Neural cell (in vitro differentiated cells): Measurements from ENCODE around the gene WDR31. TPM values are rescaled to one million over a fixed set of nuclear protein-coding genes. Genes with fewer than 3 reads are reported as not detected.

ENCODE experiments used
- H2AFZ ChIP-seq: fragments of 200-600, 300-800 bp; sonication (generic), shearing (Covaris generic); 2 replicates; pipeline ENCODE4 v1.6.0; 2014; ENCODE audit warnings: low read depth, mild to moderate bottlenecking, antibody characterized with exemption, low read length, moderate library complexity
- H3F3A ChIP-seq: fragments of 200-600 bp; shearing (Covaris generic); 2 replicates; pipeline ENCODE4 v1.6.1; 2016; ENCODE audit warnings: mild to moderate bottlenecking, moderate library complexity, mixed read lengths, antibody characterized with exemption, low read length; ENCODE audit not compliant: insufficient read depth, poor library complexity, severe bottlenecking
- H3K27ac ChIP-seq: fragments of 200-600, 300-800 bp; sonication (generic), shearing (Covaris generic); 2 replicates; pipeline ENCODE4 v1.5.1; 2014; ENCODE audit warnings: mild to moderate bottlenecking, low read length, moderate library complexity
- H3K27me3 ChIP-seq: fragments of 300-800, 200-600 bp; sonication (generic), shearing (Covaris generic); 2 replicates; pipeline ENCODE4 v1.6.0; 2014; ENCODE audit warnings: mild to moderate bottlenecking, low read depth, low read length, moderate library complexity; ENCODE audit not compliant: insufficient read depth
- H3K36me3 ChIP-seq: fragments of 300-800, 200-600 bp; sonication (generic), shearing (Covaris generic); 2 replicates; pipeline ENCODE4 v1.5.1; 2014; ENCODE audit warnings: mild to moderate bottlenecking, antibody characterized with exemption, low read length, moderate library complexity; ENCODE audit not compliant: insufficient read depth
- H3K4me2 ChIP-seq: fragments of 300-800, 200-600 bp; sonication (generic), shearing (Covaris generic); 2 replicates; pipeline ENCODE4 v1.6.0; 2014; ENCODE audit warnings: mild to moderate bottlenecking, low read length
- H3K4me3 ChIP-seq: fragments of 300-800, 200-600 bp; sonication (generic), shearing (Covaris generic); 2 replicates; pipeline ENCODE4 v1.5.1; 2014; ENCODE audit warnings: mild to moderate bottlenecking, low read length, moderate library complexity
- H3K79me2 ChIP-seq: fragments of 200-600 bp; shearing (Covaris generic); replicated peaks from 2 replicates; pipeline ENCODE4 v1.6.0; 2014; ENCODE audit warnings: mild to moderate bottlenecking, low read length, moderate library complexity; ENCODE audit not compliant: insufficient read depth
- H3K9ac ChIP-seq: fragments of 300-800, 200-600 bp; sonication (generic), shearing (Covaris generic); 2 replicates; pipeline ENCODE4 v1.6.1; 2016; ENCODE audit warnings: mild to moderate bottlenecking, low read length, mixed read lengths
- H3K9me2 ChIP-seq: fragments of 200-600 bp; shearing (Covaris generic); 2 replicates; pipeline ENCODE4 v1.6.1; 2016; ENCODE audit warnings: mild to moderate bottlenecking, low read length, mixed read lengths; ENCODE audit not compliant: insufficient read depth
- H3K9me3 ChIP-seq: fragments of 200-600, 300-800 bp; sonication (generic), shearing (Covaris generic); 2 replicates; pipeline ENCODE4 v1.6.1; 2016; ENCODE audit warnings: mild to moderate bottlenecking, mixed run types, low read length, moderate library complexity, mixed read lengths
- H4K20me1 ChIP-seq: fragments of 200-600 bp; shearing (Covaris generic); 2 replicates; pipeline ENCODE4 v1.6.1; 2016; ENCODE audit warnings: mild to moderate bottlenecking, mixed run types; ENCODE audit not compliant: insufficient read depth
- EP300 ChIP-seq: fragments of 450-650 bp; conservative IDR thresholded peaks from 2 replicates; pipeline ENCODE4 v1.6.1; 2014; ENCODE audit warnings: antibody characterized with exemption, mild to moderate bottlenecking, moderate library complexity; ENCODE audit not compliant: poor library complexity, severe bottlenecking
- EZH2 ChIP-seq: fragments of 200-600, 300-800 bp; shearing (Covaris generic), sonication (generic); IDR thresholded peaks from 2 replicates; pipeline ENCODE4 v1.6.1; 2014; ENCODE audit warnings: antibody characterized with exemption, low read length, borderline replicate concordance, mild to moderate bottlenecking; ENCODE audit not compliant: insufficient read depth, poor library complexity, severe bottlenecking
- MXI1 ChIP-seq: fragments of 450-650 bp; conservative IDR thresholded peaks from 2 replicates; pipeline ENCODE4 v1.6.1; 2014; ENCODE audit warnings: antibody characterized with exemption, mild to moderate bottlenecking; ENCODE audit not compliant: poor library complexity, severe bottlenecking
- POLR2AphosphoS5 ChIP-seq: IDR thresholded peaks from 2 replicates; pipeline ENCODE4 v1.6.1; 2012
- RAD21 ChIP-seq: fragments of 450-650 bp; conservative IDR thresholded peaks from 2 replicates; pipeline ENCODE4 v1.6.1; 2014; ENCODE audit warnings: antibody characterized with exemption, mild to moderate bottlenecking, moderate library complexity
- SMC3 ChIP-seq: fragments of 450-650 bp; conservative IDR thresholded peaks from 2 replicates; pipeline ENCODE4 v1.6.1; 2014; ENCODE audit warnings: antibody characterized with exemption, mild to moderate bottlenecking, moderate library complexity; ENCODE audit not compliant: poor library complexity
- TAF1 ChIP-seq: IDR thresholded peaks from 2 replicates; pipeline ENCODE4 v1.6.1; 2012; ENCODE audit warnings: low read depth
- polyA plus RNA-seq: library from polyadenylated mRNA; depleted of rRNA; stranded (reverse); fragments of >200 nt; gene quantifications from 2 replicates; pipeline ENCODE4 v1.2.3, GENCODE V29; 2014
- TF ChIP-seq, protein P1 (sequence below): IDR thresholded peaks from 2 replicates; pipeline ENCODE4 v1.6.1; 2012; ENCODE audit warnings: borderline replicate concordance
- TF ChIP-seq, protein P2 (sequence below): fragments of 450-650 bp; IDR thresholded peaks from 2 replicates; pipeline ENCODE4 v1.5.1; 2014; ENCODE audit warnings: antibody characterized with exemption, mild to moderate bottlenecking, moderate library complexity; ENCODE audit not compliant: poor library complexity, severe bottlenecking

Gene WDR31
- polyA plus RNA-seq, 1 donor from 2014 or later: 0.59 TPM

GRCh38 chr9:113289091-113289490, 51.0 kb downstream of the WDR31 start:
- TF ChIP-seq, protein P1, sequence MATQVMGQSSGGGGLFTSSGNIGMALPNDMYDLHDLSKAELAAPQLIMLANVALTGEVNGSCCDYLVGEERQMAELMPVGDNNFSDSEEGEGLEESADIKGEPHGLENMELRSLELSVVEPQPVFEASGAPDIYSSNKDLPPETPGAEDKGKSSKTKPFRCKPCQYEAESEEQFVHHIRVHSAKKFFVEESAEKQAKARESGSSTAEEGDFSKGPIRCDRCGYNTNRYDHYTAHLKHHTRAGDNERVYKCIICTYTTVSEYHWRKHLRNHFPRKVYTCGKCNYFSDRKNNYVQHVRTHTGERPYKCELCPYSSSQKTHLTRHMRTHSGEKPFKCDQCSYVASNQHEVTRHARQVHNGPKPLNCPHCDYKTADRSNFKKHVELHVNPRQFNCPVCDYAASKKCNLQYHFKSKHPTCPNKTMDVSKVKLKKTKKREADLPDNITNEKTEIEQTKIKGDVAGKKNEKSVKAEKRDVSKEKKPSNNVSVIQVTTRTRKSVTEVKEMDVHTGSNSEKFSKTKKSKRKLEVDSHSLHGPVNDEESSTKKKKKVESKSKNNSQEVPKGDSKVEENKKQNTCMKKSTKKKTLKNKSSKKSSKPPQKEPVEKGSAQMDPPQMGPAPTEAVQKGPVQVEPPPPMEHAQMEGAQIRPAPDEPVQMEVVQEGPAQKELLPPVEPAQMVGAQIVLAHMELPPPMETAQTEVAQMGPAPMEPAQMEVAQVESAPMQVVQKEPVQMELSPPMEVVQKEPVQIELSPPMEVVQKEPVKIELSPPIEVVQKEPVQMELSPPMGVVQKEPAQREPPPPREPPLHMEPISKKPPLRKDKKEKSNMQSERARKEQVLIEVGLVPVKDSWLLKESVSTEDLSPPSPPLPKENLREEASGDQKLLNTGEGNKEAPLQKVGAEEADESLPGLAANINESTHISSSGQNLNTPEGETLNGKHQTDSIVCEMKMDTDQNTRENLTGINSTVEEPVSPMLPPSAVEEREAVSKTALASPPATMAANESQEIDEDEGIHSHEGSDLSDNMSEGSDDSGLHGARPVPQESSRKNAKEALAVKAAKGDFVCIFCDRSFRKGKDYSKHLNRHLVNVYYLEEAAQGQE: no peak
- no peak for TF ChIP-seq EZH2
- TF ChIP-seq POLR2AphosphoS5: no peak
- TF ChIP-seq MXI1: no peak
- no peak for TF ChIP-seq RAD21
- TF ChIP-seq SMC3: no peak
- TF ChIP-seq, protein P2, sequence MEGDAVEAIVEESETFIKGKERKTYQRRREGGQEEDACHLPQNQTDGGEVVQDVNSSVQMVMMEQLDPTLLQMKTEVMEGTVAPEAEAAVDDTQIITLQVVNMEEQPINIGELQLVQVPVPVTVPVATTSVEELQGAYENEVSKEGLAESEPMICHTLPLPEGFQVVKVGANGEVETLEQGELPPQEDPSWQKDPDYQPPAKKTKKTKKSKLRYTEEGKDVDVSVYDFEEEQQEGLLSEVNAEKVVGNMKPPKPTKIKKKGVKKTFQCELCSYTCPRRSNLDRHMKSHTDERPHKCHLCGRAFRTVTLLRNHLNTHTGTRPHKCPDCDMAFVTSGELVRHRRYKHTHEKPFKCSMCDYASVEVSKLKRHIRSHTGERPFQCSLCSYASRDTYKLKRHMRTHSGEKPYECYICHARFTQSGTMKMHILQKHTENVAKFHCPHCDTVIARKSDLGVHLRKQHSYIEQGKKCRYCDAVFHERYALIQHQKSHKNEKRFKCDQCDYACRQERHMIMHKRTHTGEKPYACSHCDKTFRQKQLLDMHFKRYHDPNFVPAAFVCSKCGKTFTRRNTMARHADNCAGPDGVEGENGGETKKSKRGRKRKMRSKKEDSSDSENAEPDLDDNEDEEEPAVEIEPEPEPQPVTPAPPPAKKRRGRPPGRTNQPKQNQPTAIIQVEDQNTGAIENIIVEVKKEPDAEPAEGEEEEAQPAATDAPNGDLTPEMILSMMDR: no peak
- no peak for TF ChIP-seq TAF1
- no peak for TF ChIP-seq EP300
- Histone ChIP-seq H2AFZ (no peak overlapping the region), H3K36me3 (peaks cover 23% of the 10 kb centered on the region)

DNA sequence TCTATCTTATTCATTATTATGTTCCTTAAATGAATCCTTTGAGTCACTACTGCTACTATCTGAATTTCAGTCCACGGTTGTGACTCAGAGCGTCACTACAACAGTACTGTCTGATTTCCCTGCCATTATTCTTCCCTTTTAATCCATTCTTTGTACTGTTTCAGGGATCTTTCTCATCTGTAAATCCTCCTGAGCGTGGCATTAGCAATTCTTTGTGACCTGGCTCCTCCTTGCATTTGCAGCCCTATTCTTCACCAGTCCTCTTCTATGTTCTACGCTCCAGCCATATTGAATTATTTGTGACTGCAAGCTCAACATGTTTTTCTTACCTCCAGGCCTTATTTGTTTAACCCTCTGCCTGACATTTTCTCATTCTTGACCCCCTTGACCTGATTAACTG, 58.7 kb downstream of the WDR31 start:
- Histone ChIP-seq H3K36me3 (peaks cover 24% of the 10 kb centered on the region), H2AFZ (no peak overlapping the region), H3K9me3 (no peaks in the 10 kb centered on the region), H3F3A (no peaks in the 10 kb centered on the region), H3K4me2 (no peak overlapping the region), H3K9me2 (no peaks in the 10 kb centered on the region), H3K79me2 (peaks cover 7% of the 10 kb centered on the region), H3K9ac (no peak overlapping the region), H4K20me1 (no peaks in the 10 kb centered on the region), H3K4me3 (no peak overlapping the region), H3K27me3 (no peaks in the 10 kb centered on the region), H3K27ac (no peak overlapping the region)
- TF ChIP-seq MXI1: no peak
- TF ChIP-seq, protein P2: no peak
- TF ChIP-seq RAD21: no peak
- TF ChIP-seq TAF1: no peak
- no peak for TF ChIP-seq EP300
- TF ChIP-seq EZH2: no peak
- TF ChIP-seq POLR2AphosphoS5: no peak

More at GRCh38 chr9:113289091-113289490, 51.0 kb downstream of the WDR31 start:
- no peaks in the 10 kb centered on the region for H4K20me1 ChIP-seq
- no peak overlapping the region for H3K9ac ChIP-seq
- no peaks in the 10 kb centered on the region for H3K9me2 ChIP-seq
- H3F3A ChIP-seq: no peaks in the 10 kb centered on the region
- no peak overlapping the region for H3K4me3 ChIP-seq
- H3K9me3 ChIP-seq: no peaks in the 10 kb centered on the region
- no peak overlapping the region for H3K4me2 ChIP-seq
- no peaks in the 10 kb centered on the region for H3K27me3 ChIP-seq
- no peaks in the 10 kb centered on the region for H3K79me2 ChIP-seq
- H3K27ac ChIP-seq: no peak overlapping the region
